Heart left ventricle (tissue), 16 donors: ENCODE results near the gene MICAL2. TPM values are rescaled to one million over a fixed set of nuclear protein-coding genes. Genes with fewer than 3 reads are reported as not detected.
A peak's percentile ranks its signal among the peaks of the same experiment; 100 is the strongest.

Experiments used
- ATAC-seq, 4 donors: fragments of 200-7000 bp; cut with Tn5 transposase; one replicate each; pipeline ENCODE4 v1.9.1; 2020 to 2022; ENCODE audit warnings: moderate library complexity in 4 of 4, mild to moderate bottlenecking in 3 of 4, moderate number of reproducible peaks in 1 of 4
- DNase-seq, 5 donors: peaks; one replicate each; pipeline ENCODE4 v3.0.0-alpha.2; 2020
- H3K27ac ChIP-seq, 12 donors: fragments of 200-600 bp; sonication (generic) in 4 of 12; one replicate each; pipeline versions ENCODE4 v1.5.0 to v1.8.0; 2016 to 2022; ENCODE audit warnings: mild to moderate bottlenecking in 2 of 12
- H3K27me3 ChIP-seq, 9 donors: fragments of 200-600 bp; sonication (generic) in 2 of 9; one replicate each; pipeline versions ENCODE4 v1.5.1 to v1.8.0; 2016 to 2022; ENCODE audit warnings: mild to moderate bottlenecking in 3 of 9
- H3K36me3 ChIP-seq, 9 donors: fragments of 200-600 bp; sonication (generic) in 2 of 9; one replicate each; pipeline versions ENCODE4 v1.5.0 to v1.8.0; 2018 to 2022; ENCODE audit warnings: mild to moderate bottlenecking in 2 of 9
- H3K4me1 ChIP-seq, 12 donors: fragments of 200-600 bp; sonication (generic) in 4 of 12; one replicate each; pipeline versions ENCODE4 v1.5.0 to v1.8.0; 2016 to 2022; ENCODE audit warnings: mild to moderate bottlenecking in 3 of 12
- H3K4me3 ChIP-seq, 12 donors: fragments of 200-600 bp; sonication (generic) in 4 of 12; one replicate each; pipeline versions ENCODE4 v1.5.0 to v1.8.0; 2017 to 2022; ENCODE audit warnings: mild to moderate bottlenecking in 9 of 12, moderate library complexity in 4 of 12
- H3K9me3 ChIP-seq, 12 donors: fragments of 200-600 bp; sonication (generic) in 4 of 12; one replicate each; pipeline versions ENCODE4 v1.5.0 to v1.8.0; 2016 to 2022; ENCODE audit warnings: mild to moderate bottlenecking in 1 of 12
- POLR2A ChIP-seq, 2 donors: fragments of 450-650 bp; IDR thresholded peaks; one replicate each; pipeline ENCODE4 v1.6.1; 2017; ENCODE audit warnings: antibody characterized with exemption in 2 of 2, mild to moderate bottlenecking in 2 of 2, moderate library complexity in 2 of 2
- WGBS, 4 donors: extraction: QIAGEN DNeasy Blood & Tissue Kit in 2 of 4; methylation state at CpG; one replicate each; pipeline versions ENCODE4 v1.1.5 to v1.1.7; 2013 to 2018; 5-methylcytosine and 5-hydroxymethylcytosine counted together
- intact Hi-C, 10 donors: fragments of 100-400 bp; cut with DNase I; formaldehyde crosslinking; loops; one replicate each; pipeline versions ENCODE4 v1.11.1 to v1.14.2; 2022
- polyA plus RNA-seq, 2 donors: library from polyadenylated mRNA; stranded (reverse); fragments of 200-250 nt; gene quantifications; one replicate each; pipeline ENCODE4 v1.2.3, GENCODE V29; 2013
- total RNA-seq, 9 donors: library from RNA; depleted of rRNA in 2 of 9; stranded (reverse); fragments of >200 nt in 2 of 9; fragmentation: NEBNext Ultra II Directional in 3 of 9; extraction: Animal tissue kit (Norgen Biotek cat#: 25700) in 3 of 9; gene quantifications; one replicate each; pipeline versions ENCODE4 v1.1.0 to v1.2.4, GENCODE V29; 2016 to 2023
- TF ChIP-seq, protein P1 (sequence below), 12 donors: fragments of 200-600 bp; sonication (generic) in 4 of 12; IDR thresholded peaks; one replicate each; pipeline versions ENCODE4 v1.5.0 to v1.8.0; 2018 to 2022; ENCODE audit warnings: antibody characterized with exemption in 12 of 12, mild to moderate bottlenecking in 5 of 12
- donor health status: ischemic (EF 13 %, LVEDD 7.1; RV severe dilation, severe dysfunction).
- donor health status: healthy with polysubstance abuse.
- donor health status: DM: no; HTN: yes; CAD: no.
- donor health status: DM: no; HTN: no; CAD: no.
- donor health status: ischemic (EF 25% LVEDD 6.9; RV normal size, moderate dysfunction).
- donor health status: ischemic (EF 25% LVEDD 5.7; RV mildly dilated, moderate dysfunction).
- donor health status: healthy.
- donor health status: DM: yes; HTN: yes; CAD: no.
- donor health status: ischemic (EF 35%, LVEDD 5.7; RV mildly dilated, moderate dysfunction).
- donor health status: nonischemic (EF 11% LVEDD 7.7; RV severe dilation, severe dysfunction).
- donor health status: DM: yes; HTN: yes; CAD: no.
- donor health status: PGD.
- donor health status: ischemic (EF 29% LVEDD 5.4; RV normal size, mild dysfunction).
- donor health status: nonischemic (EF 23%, LVEDD 6.1; RV moderate dilation, normal function).

MICAL2 gene
- total and polyA plus RNA-seq, 11 donors: 37.6 to 110 (median 86.4) TPM

DNA sequence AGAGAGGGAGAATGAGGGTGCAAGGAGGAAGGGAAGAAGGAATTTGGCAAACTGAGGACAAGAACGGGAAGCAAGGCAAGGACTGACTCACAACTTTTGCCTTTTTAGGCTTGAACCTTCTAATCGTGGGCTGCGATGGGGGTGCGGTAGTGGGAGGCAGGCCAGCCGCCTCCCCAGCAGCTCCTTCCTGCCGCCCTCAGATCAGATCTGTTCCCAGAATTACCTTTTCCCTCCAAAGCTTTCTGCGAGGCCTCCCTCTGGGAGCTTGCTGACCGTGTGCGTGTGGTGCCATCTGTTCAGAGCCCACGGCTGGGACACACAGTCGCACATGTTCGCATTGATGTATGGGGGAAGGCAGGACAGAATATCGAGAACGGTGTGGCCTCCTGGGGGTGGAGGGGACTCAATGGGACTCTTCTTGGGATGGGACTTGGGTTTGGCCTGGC lies 180.1 kb downstream of the MICAL2 start:
- Histone ChIP-seq H3K27ac (no peak overlapping the region), H3K4me1 (peaks cover 0 to 36% (median 22%) of the 10 kb centered on the region in 12 donors), H3K4me3 (no peak overlapping the region), H3K9me3 (no peaks in the 10 kb centered on the region), H3K36me3 (no peaks in the 10 kb centered on the region), H3K27me3 (no peaks in the 10 kb centered on the region)
- intact Hi-C loops: loop anchor here in 1 of 10 donors (5.0 kb wide), 1 partner anchor 602 kb away; no protein-coding TSS in a partner anchor
- no peak for TF ChIP-seq POLR2A (IDR thresholded peaks at IDR 0.05)
- TF ChIP-seq, protein P1, sequence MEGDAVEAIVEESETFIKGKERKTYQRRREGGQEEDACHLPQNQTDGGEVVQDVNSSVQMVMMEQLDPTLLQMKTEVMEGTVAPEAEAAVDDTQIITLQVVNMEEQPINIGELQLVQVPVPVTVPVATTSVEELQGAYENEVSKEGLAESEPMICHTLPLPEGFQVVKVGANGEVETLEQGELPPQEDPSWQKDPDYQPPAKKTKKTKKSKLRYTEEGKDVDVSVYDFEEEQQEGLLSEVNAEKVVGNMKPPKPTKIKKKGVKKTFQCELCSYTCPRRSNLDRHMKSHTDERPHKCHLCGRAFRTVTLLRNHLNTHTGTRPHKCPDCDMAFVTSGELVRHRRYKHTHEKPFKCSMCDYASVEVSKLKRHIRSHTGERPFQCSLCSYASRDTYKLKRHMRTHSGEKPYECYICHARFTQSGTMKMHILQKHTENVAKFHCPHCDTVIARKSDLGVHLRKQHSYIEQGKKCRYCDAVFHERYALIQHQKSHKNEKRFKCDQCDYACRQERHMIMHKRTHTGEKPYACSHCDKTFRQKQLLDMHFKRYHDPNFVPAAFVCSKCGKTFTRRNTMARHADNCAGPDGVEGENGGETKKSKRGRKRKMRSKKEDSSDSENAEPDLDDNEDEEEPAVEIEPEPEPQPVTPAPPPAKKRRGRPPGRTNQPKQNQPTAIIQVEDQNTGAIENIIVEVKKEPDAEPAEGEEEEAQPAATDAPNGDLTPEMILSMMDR (IDR thresholded peaks at IDR 0.05): no peak
- WGBS, 4 donors: 51 to 73% (median 72%) methylated on average over 14 of the region's 14 CpGs
- ATAC-seq (no peak), DNase-seq (no peak)

DNA sequence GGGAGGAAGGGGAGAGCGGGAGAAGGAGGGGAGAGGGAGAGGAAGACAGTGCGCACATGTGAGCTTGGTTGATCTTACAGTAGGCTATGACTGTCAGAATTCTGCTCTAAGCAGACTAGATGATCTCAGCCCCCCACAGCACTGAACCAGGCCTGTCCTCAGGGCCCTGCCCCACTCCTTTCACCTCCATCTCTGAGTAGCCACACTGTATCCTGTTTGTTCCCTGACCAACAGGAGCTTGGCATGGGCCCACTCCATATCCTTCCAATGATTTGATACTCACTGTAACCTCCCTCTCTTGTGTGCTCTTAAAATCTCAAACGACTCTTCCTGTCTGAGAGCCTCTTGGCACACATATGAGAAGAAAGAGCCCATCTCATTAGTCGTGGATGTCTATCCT lies 180.9 kb downstream of the MICAL2 start:
- Histone ChIP-seq H3K4me3 (no peak overlapping the region), H3K27me3 (no peaks in the 10 kb centered on the region), H3K9me3 (no peaks in the 10 kb centered on the region), H3K27ac (no peak overlapping the region), H3K36me3 (no peaks in the 10 kb centered on the region), H3K4me1 (peaks cover 0 to 28% (median 18%) of the 10 kb centered on the region in 12 donors)
- ATAC-seq (no peak), DNase-seq (no peak)
- TF ChIP-seq, protein P1 (IDR thresholded peaks at IDR 0.05): no peak
- no peak for TF ChIP-seq POLR2A (IDR thresholded peaks at IDR 0.05)
- WGBS, 4 donors: 74 to 81% (median 76%) methylated on average over 4 of the region's 4 CpGs
- intact Hi-C loops: loop anchor here in 1 of 10 donors (5.0 kb wide), 1 partner anchor 601 kb away; no protein-coding TSS in a partner anchor

DNA sequence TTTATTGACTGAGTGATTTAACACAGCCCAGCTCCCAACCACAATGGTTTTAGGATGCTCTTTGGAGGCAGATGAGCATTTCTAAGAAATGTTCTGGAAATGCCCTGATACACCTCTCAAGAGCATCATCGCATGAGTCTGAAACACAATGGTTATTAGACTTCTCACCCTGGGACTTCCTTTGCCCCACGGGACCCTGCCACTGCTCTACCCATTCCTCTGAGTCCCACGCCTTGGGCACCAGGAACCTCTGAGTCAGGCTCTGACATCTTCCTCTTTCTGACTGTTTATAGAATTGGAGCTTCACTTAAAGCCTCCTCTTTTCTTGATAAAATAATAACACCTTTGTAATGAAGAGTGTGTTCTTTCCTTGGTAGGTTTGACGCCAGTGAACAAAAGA lies 181.4 kb downstream of the MICAL2 start:
- no peak for TF ChIP-seq POLR2A (IDR thresholded peaks at IDR 0.05)
- TF ChIP-seq, protein P1 (IDR thresholded peaks at IDR 0.05): no peak
- H3K4me3 ChIP-seq: no peak overlapping the region
- intact Hi-C loops: loop anchor here in 1 of 10 donors (5.0 kb wide), 1 partner anchor 601 kb away; no protein-coding TSS in a partner anchor
- no peaks in the 10 kb centered on the region for H3K36me3 ChIP-seq
- no peak overlapping the region for H3K27ac ChIP-seq
- H3K9me3 ChIP-seq: no peaks in the 10 kb centered on the region
- ATAC-seq: no peak
- H3K4me1 ChIP-seq: peaks cover 0 to 24% (median 15%) of the 10 kb centered on the region in 12 donors
- DNase-seq: no peak
- H3K27me3 ChIP-seq: no peaks in the 10 kb centered on the region
- WGBS, 4 donors: 90 to 97% (median 95%) methylated on average over 4 of the region's 4 CpGs

DNA sequence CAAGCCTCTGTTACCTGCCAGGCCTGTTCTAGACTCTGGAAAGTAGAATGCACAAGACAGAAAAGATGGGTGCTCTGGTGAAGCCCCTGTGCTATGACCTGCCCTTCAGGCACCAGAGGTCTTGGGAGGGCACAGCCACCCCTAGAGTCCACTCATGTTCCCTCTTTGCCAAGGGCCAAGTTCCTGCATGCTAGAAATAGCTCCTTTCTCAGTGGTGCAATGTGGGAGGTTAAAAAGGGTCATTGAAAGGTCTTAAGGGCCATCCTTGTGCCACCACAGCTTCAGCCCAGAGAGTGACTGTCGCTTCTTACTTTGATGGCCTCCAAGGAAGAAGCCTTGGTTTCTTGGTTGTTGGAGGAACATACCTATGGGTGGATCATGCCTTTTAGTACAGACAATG lies 182.4 kb downstream of the MICAL2 start:
- Histone ChIP-seq H3K27me3 (no peaks in the 10 kb centered on the region), H3K36me3 (no peaks in the 10 kb centered on the region), H3K4me1 (peaks cover 0 to 15% (median 11%) of the 10 kb centered on the region in 12 donors), H3K4me3 (no peak overlapping the region), H3K27ac (no peak overlapping the region), H3K9me3 (peaks cover 0 to 2% (median 0%) of the 10 kb centered on the region in 12 donors)
- DNase-seq: peak in 1 of 5 donors; percentile 13
- WGBS, 4 donors: 98 to 100% (median 100%) methylated on average over 1 of the region's 1 CpG
- intact Hi-C loops: loop anchor here in 1 of 10 donors (5.0 kb wide), 1 partner anchor 600 kb away; no protein-coding TSS in a partner anchor
- no peak for ATAC-seq
- TF ChIP-seq, protein P1 (IDR thresholded peaks at IDR 0.05): no peak
- TF ChIP-seq POLR2A (IDR thresholded peaks at IDR 0.05): no peak
